Stimulated activated CD4-positive, alpha-beta T cell treated with anti-CD3 and anti-CD28 coated beads, Interleukin-4, amount 100 ng/mL, for 1 hour (primary cell): ENCODE data around the gene CEP68.

Experiments used
- DNase-seq: peaks from one replicate; pipeline ENCODE4 v3.0.0-alpha.2; 2020

Gene CEP68

DNA sequence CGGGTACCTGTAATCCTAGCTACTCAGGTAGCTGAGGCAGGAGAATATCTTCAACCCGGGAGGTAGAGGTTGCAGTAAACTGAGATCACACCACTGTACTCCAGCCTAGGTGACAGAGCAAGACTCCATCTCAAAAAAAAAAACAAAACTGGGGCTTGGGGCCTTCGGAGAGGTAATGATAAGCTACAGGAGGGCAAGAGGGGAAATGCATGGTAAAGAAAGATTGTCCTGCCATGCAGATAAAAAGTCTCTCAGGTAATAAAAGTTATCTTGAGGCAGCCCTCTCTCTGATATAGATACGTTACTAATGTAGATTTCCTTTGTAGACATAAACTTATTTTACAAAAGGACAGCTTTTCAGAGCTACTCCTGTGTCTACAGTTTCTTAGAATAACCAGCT lies 77.4 kb downstream of the CEP68 start:
- DNase-seq = no peak

DNA sequence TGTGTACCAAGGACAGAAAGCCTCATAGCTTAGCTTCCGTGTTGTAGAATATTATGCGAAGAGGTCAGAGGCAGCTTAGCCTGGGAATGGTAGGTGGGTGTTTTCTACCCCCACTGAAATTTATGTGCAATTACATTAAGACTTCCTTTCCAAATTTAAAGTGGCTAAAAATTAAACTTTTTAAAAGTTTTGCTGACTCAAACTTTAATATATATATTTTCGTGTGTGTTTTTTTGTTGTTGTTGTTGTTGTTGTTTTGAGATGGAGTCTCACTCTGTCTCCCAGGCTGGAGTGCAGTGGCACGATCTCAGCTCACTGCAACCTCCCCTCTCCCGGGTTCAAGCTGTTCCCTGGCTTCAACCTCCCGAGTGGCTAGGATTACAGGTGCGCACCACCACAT lies 77.9 kb downstream of the CEP68 start:
- no peak for DNase-seq

DNA sequence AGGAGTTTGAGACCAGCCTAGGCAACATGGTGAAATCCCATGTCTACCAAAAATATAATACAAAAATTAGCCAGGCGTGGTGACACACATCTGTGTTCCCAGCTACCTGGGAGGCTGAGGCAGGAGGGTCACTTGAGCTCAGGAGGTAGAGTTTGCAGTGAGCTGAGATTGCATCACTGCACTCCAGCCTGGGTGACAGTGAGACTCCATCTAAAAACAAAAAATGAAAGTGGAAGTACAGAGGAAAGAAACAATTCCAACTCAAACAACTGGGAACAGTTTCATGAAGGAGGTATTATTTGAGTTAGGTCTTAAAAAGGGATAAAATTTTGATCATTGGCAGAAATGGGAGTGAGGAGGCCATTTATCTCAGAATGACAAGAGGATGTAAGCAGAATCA lies 80.0 kb downstream of the CEP68 start:
- no peak for DNase-seq
